Ishikawa (cell line): ENCODE results near the gene DBF4B.
A peak's percentile ranks its signal among the peaks of the same experiment; 100 is the strongest.

ENCODE experiments used
- CEBPB ChIP-seq: IDR thresholded peaks from 2 replicates; pipeline ENCODE4 v1.6.1; 2012
- CREB1 ChIP-seq: IDR thresholded peaks from 2 replicates; pipeline ENCODE4 v1.6.1; 2012; ENCODE audit warnings: low read depth
- EGR1 ChIP-seq: IDR thresholded peaks from 2 replicates; pipeline ENCODE4 v1.6.1; 2012
- EP300 ChIP-seq: IDR thresholded peaks from 2 replicates; pipeline ENCODE4 v1.6.1; 2012; ENCODE audit warnings: borderline replicate concordance
- FOXM1 ChIP-seq: IDR thresholded peaks from 2 replicates; pipeline ENCODE4 v1.6.1; 2012; ENCODE audit warnings: low read depth, borderline replicate concordance
- NFIC ChIP-seq: IDR thresholded peaks from 2 replicates; pipeline ENCODE4 v1.6.1; 2012
- RAD21 ChIP-seq: IDR thresholded peaks from 2 replicates; pipeline ENCODE4 v1.6.1; 2012; ENCODE audit warnings: low read depth
- TAF1 ChIP-seq: IDR thresholded peaks from 2 replicates; pipeline ENCODE4 v1.6.1; 2012; ENCODE audit warnings: low read depth, mild to moderate bottlenecking
- TCF12 ChIP-seq: IDR thresholded peaks from 2 replicates; pipeline ENCODE4 v1.6.1; 2012; ENCODE audit warnings: low read depth
- TEAD4 ChIP-seq: IDR thresholded peaks from 2 replicates; pipeline ENCODE4 v1.6.1; 2012
- YY1 ChIP-seq: IDR thresholded peaks from 2 replicates; pipeline ENCODE4 v1.6.1; 2012; ENCODE audit warnings: low read depth
- ZBTB7A ChIP-seq: IDR thresholded peaks from 2 replicates; pipeline ENCODE4 v1.6.1; 2012; ENCODE audit warnings: low read depth
- TF ChIP-seq, protein P1 (sequence below): IDR thresholded peaks from 2 replicates; pipeline ENCODE4 v1.6.1; 2012
- TF ChIP-seq, protein P2 (sequence below): IDR thresholded peaks from 2 replicates; pipeline ENCODE4 v1.6.1; 2012; ENCODE audit warnings: low read depth, mild to moderate bottlenecking
- TF ChIP-seq, protein P3 (sequence below): IDR thresholded peaks from 2 replicates; pipeline ENCODE4 v1.6.1; 2012

The DBF4B gene

DNA sequence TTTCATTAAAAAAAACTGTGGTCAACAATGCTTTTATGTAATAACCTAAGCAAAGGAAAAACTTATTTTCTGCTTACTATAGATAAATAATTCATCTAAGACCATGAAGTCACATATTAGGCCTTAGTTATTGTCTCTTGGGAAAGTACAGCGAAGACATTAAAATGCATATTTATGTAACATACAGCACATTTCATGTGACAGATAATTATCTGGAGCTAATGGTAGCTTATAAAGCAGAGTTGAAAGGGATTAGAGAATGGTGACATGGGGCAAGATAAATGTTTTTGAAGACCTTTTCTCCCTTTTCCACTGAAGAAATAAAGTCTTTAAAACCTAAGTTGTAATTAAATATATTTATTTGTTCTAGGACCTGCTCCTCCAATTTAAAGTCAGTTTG, 42.5 kb upstream of the DBF4B start:
- TF ChIP-seq NFIC (no peak), FOXM1 (no peak), YY1 (no peak), CREB1 (no peak), TCF12 (no peak), RAD21 (no peak), TAF1 (no peak)
- TF ChIP-seq, protein P1, sequence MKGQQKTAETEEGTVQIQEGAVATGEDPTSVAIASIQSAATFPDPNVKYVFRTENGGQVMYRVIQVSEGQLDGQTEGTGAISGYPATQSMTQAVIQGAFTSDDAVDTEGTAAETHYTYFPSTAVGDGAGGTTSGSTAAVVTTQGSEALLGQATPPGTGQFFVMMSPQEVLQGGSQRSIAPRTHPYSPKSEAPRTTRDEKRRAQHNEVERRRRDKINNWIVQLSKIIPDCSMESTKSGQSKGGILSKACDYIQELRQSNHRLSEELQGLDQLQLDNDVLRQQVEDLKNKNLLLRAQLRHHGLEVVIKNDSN, result no peak

DNA sequence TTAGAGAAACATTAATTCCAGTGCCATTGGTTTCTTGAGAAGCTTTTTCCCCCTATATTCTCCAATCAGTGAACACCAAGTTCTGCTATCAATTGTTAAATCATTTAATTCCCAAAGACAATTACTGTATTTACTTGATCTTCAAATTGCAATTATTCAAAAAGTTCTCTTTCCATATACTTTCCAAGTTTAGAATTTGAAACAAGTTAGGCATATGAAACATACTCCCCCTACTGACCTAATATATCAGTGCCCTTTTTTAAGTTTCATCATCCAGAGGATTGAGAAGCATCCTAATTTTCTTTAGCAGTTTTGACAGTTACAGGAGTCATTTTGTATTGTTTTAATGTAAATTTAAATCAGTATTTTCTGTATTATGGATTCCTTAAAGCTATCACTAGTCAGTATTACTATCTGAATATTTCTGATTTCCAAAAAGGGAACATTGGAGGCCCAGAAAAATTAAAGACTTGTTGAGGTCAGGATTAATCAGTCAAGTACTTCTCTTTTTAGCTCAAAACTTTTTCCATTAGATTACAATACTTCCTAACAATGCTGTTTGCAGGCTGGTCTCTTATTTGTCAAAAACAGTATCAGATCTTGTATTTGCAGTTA, 35.9 kb upstream of the DBF4B start:
- no peak for TF ChIP-seq YY1
- TF ChIP-seq TEAD4, result no peak
- TF ChIP-seq RAD21, result peak; percentile 56
- TF ChIP-seq FOXM1, result no peak
- no peak for TF ChIP-seq NFIC
- no peak for TF ChIP-seq TCF12
- TF ChIP-seq ZBTB7A, result no peak

DNA sequence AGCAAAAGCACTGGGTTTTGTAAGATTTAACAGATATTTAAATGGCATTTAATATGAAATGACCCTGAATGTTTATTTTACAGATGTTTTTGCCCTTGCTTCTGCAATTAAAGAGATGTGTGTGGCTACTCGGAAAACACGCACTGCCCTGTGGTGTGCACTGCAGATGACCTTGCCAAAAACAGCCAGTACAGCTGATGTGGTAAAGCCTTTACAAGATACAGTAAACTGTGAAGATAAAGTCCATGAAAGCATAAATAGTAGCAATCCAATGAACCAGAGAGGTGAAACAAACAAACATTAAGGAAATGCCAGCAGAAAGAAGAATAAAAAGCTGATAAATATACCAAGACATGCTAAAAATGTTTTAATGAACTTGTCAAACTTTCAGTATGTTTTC, 34.6 kb upstream of the DBF4B start:
- TF ChIP-seq EGR1 (no peak), TCF12 (no peak)

DNA sequence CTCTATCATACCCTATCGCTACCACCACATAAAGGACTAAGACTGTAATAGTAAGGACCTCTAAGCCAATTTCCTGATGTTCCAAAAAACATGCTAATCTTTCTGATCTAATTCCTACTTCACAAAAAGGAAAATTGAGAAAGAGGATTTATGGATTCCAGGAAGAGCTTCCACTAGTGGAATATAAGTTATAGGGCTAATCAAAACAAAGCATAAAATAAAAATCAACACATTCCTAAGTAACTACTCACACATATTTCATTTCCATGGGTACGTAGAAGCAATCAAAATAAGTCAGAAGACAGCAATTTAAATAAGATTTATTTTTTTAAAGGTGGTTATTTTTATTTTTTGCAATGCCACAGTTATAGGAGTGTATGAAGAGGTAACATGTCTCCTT, 31.3 kb upstream of the DBF4B start:
- TF ChIP-seq, protein P2, sequence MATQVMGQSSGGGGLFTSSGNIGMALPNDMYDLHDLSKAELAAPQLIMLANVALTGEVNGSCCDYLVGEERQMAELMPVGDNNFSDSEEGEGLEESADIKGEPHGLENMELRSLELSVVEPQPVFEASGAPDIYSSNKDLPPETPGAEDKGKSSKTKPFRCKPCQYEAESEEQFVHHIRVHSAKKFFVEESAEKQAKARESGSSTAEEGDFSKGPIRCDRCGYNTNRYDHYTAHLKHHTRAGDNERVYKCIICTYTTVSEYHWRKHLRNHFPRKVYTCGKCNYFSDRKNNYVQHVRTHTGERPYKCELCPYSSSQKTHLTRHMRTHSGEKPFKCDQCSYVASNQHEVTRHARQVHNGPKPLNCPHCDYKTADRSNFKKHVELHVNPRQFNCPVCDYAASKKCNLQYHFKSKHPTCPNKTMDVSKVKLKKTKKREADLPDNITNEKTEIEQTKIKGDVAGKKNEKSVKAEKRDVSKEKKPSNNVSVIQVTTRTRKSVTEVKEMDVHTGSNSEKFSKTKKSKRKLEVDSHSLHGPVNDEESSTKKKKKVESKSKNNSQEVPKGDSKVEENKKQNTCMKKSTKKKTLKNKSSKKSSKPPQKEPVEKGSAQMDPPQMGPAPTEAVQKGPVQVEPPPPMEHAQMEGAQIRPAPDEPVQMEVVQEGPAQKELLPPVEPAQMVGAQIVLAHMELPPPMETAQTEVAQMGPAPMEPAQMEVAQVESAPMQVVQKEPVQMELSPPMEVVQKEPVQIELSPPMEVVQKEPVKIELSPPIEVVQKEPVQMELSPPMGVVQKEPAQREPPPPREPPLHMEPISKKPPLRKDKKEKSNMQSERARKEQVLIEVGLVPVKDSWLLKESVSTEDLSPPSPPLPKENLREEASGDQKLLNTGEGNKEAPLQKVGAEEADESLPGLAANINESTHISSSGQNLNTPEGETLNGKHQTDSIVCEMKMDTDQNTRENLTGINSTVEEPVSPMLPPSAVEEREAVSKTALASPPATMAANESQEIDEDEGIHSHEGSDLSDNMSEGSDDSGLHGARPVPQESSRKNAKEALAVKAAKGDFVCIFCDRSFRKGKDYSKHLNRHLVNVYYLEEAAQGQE, result no peak
- TF ChIP-seq CEBPB (no peak), YY1 (no peak), EP300 (no peak), TEAD4 (no peak), ZBTB7A (no peak), TAF1 (no peak)

DNA sequence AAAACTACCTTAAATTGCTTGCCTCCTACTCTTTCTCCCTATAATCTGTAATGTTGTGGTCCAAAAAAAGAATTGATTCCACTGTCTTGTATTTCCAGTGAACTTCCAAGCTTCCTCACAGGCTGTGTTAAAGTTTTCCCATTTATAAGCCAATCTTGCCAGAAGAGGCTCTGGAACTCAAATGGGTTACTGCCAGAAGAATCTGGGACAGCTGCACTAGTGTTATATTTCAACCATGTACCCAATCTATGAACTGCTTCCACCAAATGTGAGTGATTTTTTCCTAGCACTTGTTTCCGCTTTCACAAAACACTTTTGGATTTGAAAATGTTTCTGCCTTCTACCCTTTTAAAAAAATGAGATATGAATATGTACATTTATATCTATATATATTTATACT, 20.7 kb upstream of the DBF4B start:
- no peak for TF ChIP-seq EGR1
- TF ChIP-seq, protein P2, result no peak
- TF ChIP-seq NFIC, result no peak
- TF ChIP-seq, protein P3, sequence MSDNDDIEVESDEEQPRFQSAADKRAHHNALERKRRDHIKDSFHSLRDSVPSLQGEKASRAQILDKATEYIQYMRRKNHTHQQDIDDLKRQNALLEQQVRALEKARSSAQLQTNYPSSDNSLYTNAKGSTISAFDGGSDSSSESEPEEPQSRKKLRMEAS, result no peak
- no peak for TF ChIP-seq TCF12

DNA sequence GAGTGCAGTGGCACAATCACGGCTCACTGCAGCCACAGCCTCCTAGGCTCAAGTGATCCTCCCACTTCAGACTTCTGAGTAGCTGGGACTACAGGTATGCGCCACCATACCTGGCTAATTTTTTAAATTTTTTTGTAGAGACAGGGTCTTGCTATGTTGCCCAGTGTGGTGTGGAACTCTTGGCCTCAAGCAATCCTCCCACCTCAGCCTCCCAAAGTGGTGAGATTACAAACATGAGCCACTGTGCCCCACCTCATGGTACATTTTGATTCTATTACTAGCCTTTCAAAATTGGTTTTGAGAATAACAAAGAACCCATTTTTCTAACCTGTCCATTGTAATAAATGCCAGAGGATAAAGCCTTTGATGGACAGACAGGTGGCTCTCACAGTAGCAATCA, 20.3 kb upstream of the DBF4B start:
- TF ChIP-seq, protein P3, result no peak
- TF ChIP-seq EGR1 (no peak), CREB1 (no peak), RAD21 (no peak), TAF1 (no peak), TEAD4 (no peak), EP300 (no peak)

DNA sequence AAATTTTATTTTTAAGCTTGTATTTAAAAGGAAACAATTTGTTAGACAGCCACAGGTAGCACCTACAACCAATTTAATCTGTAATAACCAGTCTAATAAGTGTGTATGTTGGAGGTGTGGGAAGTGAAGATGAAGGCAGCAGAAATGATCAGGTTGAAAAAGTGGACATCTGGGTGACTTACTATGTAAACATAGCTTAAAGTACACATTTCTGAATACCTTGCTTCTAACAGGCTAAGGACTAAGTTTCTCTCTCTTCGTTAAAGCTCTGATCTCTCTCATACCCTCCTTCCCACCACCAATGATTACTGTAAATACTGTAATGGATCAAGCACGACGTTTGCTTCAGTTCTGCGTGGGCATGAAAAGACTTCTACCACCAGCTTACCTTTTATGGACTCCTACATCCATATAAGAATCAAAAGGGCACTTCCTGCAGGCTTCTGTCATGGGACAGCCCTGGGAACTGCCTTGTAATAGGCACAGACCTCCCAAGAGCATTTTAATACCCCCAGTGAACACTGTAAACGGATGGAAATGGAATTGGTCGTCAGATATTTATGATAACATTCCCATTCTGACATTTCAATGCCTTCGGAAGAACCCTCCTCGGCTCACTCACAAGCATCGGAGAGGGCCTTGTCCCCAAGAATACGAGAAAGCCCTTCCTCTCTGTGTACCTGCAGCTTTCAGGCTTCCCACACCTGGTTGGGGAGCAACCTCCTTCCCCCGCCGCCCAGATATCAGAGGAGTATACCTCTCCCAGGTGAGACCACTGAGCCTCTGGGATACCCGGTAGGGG, 19.6 kb upstream of the DBF4B start:
- TF ChIP-seq CREB1 (no peak), EGR1 (no peak), RAD21 (no peak), ZBTB7A (no peak), TEAD4 (no peak), NFIC (no peak), FOXM1 (no peak), CEBPB (no peak), TCF12 (no peak), EP300 (no peak), YY1 (no peak), TAF1 (no peak)
- TF ChIP-seq, protein P3, result no peak
- TF ChIP-seq, protein P1, result no peak
- TF ChIP-seq, protein P2, result no peak
